Ishikawa (cell line): Measurements from ENCODE around the gene CKAP5.

Source experiments
- CREB1 ChIP-seq: IDR thresholded peaks from 2 replicates; pipeline ENCODE4 v1.6.1; 2012; ENCODE audit warnings: low read depth
- EP300 ChIP-seq: IDR thresholded peaks from 2 replicates; pipeline ENCODE4 v1.6.1; 2012; ENCODE audit warnings: borderline replicate concordance
- NFIC ChIP-seq: IDR thresholded peaks from 2 replicates; pipeline ENCODE4 v1.6.1; 2012
- RAD21 ChIP-seq: IDR thresholded peaks from 2 replicates; pipeline ENCODE4 v1.6.1; 2012; ENCODE audit warnings: low read depth
- TEAD4 ChIP-seq: IDR thresholded peaks from 2 replicates; pipeline ENCODE4 v1.6.1; 2012
- TF ChIP-seq, protein P1 (sequence below): IDR thresholded peaks from 2 replicates; pipeline ENCODE4 v1.6.1; 2012

DNA sequence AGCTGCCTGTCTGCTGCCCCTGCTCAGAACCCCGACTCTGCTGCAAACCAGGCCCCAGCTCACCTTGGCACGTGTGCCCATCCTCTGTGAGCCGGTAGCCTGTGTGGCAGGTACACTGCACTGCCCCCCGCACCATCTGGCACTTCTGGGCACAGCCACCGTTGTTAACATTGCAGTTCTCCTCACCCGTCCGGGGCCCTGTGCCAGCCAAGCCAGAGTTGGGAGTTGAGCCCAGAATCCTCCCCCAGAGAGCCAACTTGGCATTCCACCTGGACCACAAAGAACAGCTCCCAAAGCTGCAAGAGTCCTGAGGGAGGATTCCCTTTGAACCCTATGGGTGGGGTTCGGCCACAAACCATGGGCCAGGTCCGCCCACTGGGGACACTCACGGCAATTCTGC is 49.7 kb upstream of the CKAP5 start:
- TF ChIP-seq RAD21 (no peak), TEAD4 (no peak), NFIC (no peak), CREB1 (no peak), EP300 (no peak)
- TF ChIP-seq, protein P1, sequence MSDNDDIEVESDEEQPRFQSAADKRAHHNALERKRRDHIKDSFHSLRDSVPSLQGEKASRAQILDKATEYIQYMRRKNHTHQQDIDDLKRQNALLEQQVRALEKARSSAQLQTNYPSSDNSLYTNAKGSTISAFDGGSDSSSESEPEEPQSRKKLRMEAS = no peak
